GM21576 (cell line): ENCODE measurements around the gene GSTO2.

Experiments
- ATAC-seq: cut with Tn5 transposase; IDR thresholded peaks from one replicate; pipeline ENCODE4 v1.9.1; 2021; ENCODE audit warnings: mild to moderate bottlenecking, moderate library complexity; ENCODE audit not compliant: unreplicated experiment

GSTO2 gene

GRCh38 chr10:104307576-104308438, 38.8 kb downstream of the GSTO2 start:
- ATAC-seq = no peak

GRCh38 chr10:104308439-104308903, 39.5 kb downstream of the GSTO2 start:
- ATAC-seq = peak; percentile 82

GRCh38 chr10:104309980-104310978, 41.3 kb downstream of the GSTO2 start:
- no peak for ATAC-seq

- no peak for ATAC-seq
Observed at GRCh38 chr10:104311184-104311720, 42.3 kb downstream of the GSTO2 start.

GRCh38 chr10:104314591-104315485, 45.9 kb downstream of the GSTO2 start:
- no peak for ATAC-seq

- ATAC-seq = no peak
Observed at GRCh38 chr10:104315486-104315921, 46.5 kb downstream of the GSTO2 start.

- ATAC-seq = no peak
Observed at GRCh38 chr10:104316321-104317099, 47.5 kb downstream of the GSTO2 start.

- ATAC-seq = peak; percentile 36
Observed at GRCh38 chr10:104317269-104317710, 48.3 kb downstream of the GSTO2 start.

GRCh38 chr10:104317726-104318299, 48.8 kb downstream of the GSTO2 start:
- no peak for ATAC-seq

GRCh38 chr10:104318326-104318725, 49.3 kb downstream of the GSTO2 start:
- no peak for ATAC-seq

- ATAC-seq = no peak
Observed at GRCh38 chr10:104318810-104319741, 50.1 kb downstream of the GSTO2 start.

GRCh38 chr10:104321226-104321625, 52.2 kb downstream of the GSTO2 start:
- no peak for ATAC-seq

- ATAC-seq = no peak
Observed at GRCh38 chr10:104321725-104322415, 52.9 kb downstream of the GSTO2 start.

GRCh38 chr10:104322416-104322782, 53.4 kb downstream of the GSTO2 start:
- ATAC-seq = no peak

- ATAC-seq = no peak
Observed at GRCh38 chr10:104323085-104323484, 54.1 kb downstream of the GSTO2 start.

- no peak for ATAC-seq
Observed at GRCh38 chr10:104323760-104324201, 54.8 kb downstream of the GSTO2 start.

GRCh38 chr10:104324221-104324686, 55.3 kb downstream of the GSTO2 start:
- no peak for ATAC-seq
